HG03521 (cell line): Measurements from ENCODE around the gene PTBP1.

Source experiments
- ATAC-seq: cut with Tn5 transposase; IDR thresholded peaks from one replicate; pipeline ENCODE4 v1.9.1; 2021; ENCODE audit warnings: mild to moderate bottlenecking, moderate library complexity; ENCODE audit not compliant: unreplicated experiment

PTBP1 gene

DNA sequence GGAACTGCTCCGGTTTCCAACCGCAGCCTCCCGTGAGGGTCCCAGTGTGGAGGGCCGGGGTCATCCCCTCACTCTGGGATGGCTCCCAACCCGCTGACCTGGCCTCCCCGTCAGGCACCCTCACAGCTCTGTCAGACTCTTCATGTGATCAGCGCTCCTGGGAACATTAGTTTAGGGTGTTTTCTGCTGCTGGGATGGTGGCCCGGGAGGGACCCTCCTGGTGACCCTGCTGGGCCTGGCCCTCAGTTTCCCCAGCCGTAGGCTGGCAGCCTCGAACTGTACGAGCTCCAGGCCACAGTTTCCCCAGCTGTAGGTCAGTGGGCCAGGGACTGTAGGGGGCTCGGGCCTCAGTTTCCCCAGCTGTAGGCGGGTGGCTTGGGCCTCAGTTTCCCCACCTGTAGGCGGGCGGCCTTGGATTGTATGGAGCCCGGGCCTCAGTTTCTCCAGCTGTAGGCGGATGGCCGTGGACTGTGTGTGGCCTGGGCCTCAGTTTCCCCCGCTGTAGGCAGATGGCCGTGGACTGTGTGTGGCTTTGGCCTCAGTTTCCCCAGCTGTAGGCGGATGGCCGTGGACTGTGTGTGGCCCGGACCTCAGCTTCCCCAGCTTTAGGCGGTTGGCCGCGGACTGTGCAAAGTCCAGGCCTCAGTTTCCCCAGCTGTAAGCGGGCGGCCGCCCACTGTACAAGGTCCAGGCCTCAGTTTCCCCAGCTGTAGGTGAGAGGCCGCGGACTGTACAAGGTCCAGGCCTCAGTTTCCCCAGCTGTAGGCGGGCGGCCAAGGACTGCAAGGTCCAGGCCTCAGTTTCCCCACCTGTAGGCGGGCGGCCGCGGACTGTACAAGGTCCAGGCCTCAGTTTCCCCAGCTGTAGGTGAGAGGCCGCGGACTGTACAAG lies 1.3 kb upstream of the PTBP1 start:
- ATAC-seq: no peak

DNA sequence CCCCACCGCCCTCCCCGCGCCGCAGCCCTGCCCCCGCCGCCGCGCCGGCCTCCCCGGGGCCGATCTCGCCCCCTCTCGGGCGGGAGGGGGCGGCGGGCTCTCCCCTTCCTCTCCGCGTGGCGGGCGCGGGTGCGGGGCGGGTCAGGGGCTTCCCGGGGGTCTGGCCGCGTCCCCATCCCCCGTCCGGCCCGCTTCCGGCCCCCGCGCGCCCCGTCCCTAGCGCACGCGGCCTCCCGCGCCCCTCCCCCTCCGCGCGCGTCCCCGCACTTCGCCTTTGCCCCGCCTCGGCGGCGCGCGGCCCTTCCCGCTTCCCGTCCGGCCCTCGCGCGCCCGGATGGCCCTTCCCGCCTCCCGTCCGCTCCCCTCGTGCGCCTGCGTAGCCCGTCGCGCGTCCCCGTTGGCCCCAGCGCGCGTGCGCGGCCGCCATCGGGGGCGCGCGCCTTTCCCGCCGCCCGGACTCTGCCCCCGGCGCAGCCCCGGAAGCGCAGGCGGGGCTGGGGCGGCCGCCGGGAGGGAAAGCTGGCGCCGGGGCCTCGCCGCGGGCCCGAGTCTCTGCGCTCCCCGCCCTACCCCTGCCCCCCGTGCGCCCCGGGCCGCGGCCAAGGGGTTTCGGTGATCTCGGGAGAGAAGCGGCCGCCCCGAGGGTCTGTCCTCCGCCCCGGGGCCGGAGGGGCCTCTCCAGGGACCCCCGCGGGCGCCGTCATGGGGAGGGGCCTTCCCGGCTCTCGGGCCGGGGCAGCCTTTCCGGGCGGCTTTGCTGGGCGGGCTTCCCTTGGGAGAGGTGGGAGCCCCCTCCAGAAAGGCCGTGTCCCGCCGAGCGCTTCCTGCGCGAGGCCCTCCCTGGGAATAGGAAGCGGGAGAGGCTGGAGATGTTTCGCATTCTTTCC lies 519 bp downstream of the PTBP1 start:
- ATAC-seq: peak; percentile 45

DNA sequence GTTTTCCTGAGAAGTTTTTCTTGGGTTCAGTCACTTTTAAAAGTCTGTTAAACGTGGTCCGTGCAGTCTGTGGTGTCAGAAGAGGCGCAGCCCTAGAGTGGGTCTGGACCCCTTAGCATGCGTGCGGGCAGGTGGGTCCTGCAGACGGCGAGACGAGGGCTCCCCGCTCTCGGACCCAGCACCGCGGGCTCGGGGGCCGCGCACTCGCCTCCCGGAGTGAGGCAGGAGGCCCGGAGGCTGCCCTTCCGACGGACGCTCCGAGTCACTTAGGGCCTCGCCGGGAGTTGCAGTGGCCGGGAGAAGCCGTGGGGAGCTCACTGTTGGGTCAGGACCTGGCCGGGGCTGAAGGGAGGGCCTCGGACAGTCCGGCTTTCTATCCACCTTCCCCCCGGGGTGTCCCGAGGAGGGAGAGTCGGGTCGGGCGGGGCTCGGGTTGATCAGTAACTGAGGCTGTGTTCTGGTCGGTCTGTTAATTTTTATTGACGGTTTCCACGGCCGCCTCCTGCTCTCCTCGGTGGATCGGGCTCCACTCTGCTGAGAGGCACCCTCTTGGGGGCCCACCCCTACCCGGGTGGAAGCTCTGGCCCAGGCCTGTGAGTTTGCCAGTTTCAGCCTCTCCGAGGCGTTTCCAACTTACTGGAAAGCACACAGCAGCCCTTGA lies 1.3 kb downstream of the PTBP1 start:
- ATAC-seq: no peak

DNA sequence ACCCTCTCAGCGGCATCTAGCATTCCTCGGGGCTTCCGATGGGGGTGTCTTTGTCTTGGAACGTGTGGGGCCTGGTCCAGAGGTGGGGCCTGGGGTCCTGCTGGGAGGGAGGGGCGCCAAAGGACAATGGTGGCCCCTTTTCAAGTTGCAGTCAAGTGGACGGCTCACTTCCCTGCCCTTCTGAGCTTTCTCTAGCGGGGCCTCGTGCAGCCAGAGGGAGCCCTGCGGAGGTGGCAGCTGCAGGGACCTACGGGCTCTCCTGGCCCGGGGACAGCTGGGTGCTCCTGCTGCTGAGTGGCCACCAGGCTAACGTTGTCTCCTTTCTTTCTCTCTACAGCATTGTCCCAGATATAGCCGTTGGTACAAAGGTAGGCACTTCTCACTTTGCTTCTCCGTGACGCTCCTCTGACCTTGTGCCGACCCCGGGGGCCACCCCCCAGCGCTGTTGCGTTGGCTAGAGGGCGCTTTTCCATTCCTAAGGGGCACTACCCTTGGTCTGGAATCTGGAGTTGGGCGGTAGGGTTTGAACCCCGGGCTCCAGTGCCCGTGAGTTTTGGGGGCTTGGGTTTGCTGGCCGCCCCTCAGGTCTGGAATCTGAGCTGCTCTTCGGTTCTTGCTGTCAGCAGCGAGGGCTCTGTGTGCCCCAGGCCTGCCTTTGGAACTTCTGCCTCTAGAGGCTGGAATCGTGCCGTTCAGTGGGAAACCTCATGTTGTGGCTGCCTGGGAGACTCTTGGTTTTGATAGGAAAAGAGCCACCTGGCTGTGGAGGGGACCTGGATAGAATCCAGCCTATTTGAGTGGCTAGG lies 2.0 kb downstream of the PTBP1 start:
- no peak for ATAC-seq

DNA sequence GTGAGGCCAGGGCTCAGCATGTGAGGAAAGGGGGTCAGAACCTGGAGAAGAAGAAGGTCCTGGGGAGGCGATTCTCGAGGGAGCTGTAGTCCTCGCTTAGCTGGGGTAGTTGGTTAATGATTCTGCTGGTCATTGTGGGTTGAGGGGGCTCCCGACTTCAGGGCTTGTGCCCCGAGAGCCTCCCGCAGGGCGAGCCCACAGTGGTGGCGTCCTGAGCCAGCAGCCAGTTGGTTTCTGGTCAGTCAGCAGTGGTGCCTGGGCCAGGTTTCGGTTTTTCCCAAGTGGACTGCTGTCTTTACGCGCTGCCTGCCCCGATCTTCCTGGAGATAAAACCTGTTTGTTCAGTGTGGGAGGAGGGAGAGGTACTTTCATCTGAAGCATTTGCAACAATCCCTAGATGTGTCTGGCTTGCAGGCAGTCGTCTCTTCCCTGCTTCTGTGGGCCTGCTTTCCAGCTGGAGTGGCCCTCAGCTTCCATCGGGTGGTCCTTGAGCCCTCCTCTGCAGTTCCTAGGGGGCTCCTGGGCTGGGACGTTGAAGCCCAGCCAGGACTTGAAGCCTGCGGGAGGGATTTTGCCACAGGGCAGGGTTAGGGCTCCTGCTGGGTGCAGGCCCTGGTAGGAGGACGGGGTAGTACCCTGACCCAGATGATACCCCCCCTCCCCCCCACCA lies 3.2 kb downstream of the PTBP1 start:
- ATAC-seq: no peak

DNA sequence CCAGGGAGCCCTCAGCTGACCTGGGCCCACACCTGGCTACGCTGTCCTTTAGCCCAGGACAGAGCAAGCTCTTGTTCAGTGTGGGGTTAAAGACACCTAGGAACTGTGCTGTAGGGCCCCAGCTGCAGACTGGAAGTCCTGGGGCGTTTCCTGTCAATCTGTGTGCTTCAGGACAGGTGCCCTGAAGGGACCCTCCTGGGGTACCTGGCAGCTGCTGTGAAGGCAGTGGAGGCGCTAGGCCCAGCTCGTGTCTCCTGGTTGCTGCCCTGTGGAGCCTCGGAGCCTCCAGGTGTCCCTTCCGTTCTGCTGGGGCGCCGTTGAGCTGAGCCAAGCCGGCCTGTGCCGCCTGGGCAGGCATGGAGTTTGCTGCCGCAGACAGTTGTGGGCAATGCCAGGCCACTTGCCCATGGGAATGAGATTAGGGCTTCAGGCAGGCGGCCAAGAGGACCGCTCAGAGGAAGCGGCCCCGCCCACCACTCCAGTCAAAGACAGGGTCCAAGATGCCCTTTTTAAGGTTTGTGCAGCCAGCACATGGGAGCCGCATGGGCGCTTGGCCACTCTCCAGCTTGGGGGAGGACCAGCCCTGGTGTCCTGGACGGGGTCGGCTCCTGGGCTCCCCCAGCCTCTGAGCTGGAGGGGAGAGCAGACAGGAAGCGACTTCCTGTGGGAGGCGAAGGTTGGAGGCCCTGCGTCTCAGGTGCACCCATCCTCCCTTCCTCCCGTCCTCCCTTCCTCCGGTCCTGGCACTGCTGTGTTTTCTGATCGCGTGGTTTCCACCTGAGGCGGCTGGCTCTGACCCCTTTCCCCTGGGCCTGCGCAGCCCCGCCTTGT lies 4.0 kb downstream of the PTBP1 start:
- no peak for ATAC-seq

DNA sequence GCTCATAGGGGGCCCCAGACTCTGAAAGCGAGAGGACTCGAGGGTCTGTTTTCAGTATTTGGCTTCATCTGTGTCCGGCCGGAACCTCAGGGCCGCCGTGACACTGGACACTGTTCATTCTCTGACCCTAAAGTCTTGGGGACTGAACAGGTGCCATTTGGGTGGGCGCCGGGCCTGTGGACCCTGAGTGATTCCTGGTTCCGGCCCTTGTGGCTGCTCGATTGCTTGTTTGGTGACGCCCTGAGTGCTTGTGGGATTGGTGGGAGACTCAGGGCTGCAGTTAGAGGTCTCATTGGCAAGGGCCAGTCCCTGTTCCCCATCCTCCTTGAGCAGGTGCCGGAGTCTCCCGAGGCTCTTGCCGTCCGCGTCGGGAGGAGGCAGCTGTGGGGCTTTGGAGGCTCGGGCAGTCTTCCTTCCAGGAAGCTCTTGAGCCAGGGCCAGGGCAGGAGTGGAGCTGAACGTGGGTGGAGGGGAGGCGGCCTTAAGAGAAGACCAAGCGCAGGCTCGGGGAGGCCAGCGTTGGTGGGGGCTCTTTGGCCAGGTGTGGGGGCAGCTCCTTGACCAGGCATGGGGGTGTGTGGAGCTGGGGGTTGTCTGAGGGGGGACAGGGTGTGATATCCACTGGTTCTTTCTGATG lies 4.7 kb downstream of the PTBP1 start:
- no peak for ATAC-seq

DNA sequence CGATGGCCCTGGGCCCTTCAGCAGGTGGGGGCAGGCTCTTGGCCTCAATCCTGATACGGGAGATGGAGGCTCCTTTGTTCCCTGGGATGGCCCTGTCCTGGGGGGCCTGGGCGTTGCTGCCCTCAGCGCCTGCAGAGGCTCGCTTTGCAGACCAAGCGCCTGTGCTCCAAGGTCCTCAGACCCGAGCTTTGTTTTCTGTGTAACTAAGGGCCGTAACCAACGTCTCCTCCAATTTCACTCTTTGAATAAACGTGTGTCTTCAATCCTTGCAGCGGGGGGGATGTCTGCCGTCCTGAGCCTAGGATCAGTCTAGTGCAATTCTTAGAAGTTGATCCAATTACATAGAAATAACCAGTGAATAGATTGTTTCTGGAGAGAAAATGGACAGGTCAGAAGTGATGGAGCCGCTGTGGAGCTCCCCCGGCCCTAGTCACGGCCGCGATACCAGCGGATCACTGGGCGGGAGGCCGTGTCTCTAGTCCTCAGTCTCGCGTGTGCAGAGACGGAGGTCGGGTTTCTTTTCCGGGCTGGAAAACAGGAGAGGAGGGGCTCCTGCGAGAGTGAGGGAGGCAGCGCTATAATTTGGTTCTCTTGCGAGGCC lies 5.3 kb downstream of the PTBP1 start:
- no peak for ATAC-seq

DNA sequence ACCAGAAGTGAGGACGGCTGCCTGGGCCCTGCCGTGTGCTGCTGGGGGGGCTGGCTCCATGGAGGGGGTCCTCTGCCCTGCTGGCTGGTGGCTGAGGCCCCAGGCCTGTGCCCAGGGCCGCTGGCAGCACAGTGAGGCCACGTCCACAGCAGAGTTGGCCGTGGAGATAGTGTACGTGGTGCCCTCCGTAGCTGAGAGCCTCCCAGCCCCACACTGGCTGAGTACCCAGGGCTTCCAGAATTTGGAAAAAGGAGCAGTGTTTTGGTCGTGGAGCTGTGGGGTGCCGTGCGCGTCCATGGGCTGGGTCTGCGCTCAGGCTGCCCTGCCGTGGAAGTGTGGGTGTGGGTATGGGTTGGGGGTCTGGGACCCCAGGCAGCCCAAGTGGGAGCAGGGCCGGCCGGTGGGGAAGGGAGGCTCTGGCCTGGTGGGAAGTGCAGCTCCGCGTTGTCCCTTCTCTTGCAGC lies 5.9 kb downstream of the PTBP1 start:
- no peak for ATAC-seq

DNA sequence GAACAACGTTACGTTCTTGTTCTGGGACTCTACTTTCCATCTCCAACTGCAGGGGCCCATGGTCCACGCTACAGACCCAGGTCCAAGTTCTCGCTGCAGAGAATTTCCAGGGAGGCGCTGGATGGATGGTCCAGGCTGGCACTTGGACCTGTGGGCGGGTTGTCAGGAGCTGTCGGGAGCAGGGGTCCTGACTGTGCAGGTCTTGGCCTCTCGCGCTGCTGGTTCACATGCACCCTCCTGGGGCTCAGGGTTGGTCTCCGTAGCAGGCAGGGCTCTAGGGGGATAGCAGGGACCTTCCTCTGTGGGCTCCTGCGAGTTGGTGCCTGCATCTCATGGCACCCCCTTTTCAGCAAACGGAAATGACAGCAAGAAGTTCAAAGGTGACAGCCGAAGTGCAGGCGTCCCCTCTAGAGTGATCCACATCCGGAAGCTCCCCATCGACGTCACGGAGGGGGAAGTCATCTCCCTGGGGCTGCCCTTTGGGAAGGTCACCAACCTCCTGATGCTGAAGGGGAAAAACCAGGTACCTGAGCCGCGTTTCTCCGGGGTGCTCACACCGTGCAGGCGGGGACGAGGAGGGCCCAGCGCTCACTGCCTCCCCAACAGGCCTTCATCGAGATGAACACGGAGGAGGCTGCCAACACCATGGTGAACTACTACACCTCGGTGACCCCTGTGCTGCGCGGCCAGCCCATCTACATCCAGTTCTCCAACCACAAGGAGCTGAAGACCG lies 6.6 kb downstream of the PTBP1 start:
- ATAC-seq: no peak

DNA sequence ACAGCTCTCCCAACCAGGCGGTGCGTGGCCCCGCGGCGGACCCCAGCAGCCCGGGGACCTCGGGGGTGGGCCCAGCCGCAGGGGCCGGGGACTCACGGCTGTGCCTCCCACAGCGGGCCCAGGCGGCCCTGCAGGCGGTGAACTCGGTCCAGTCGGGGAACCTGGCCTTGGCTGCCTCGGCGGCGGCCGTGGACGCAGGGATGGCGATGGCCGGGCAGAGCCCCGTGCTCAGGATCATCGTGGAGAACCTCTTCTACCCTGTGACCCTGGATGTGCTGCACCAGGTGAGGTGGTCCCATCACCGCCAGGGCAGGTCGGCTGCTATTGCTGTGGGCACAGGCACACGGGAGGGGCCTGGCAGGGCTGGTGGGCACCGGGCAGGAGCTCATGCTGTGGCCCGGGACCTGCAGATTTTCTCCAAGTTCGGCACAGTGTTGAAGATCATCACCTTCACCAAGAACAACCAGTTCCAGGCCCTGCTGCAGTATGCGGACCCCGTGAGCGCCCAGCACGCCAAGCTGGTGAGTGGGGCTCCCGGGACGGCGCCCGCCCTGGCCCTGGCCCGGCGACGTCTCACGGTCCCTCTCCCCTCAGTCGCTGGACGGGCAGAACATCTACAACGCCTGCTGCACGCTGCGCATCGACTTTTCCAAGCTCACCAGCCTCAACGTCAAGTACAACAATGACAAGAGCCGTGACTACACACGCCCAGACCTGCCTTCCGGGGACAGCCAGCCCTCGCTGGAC lies 7.3 kb downstream of the PTBP1 start:
- no peak for ATAC-seq

DNA sequence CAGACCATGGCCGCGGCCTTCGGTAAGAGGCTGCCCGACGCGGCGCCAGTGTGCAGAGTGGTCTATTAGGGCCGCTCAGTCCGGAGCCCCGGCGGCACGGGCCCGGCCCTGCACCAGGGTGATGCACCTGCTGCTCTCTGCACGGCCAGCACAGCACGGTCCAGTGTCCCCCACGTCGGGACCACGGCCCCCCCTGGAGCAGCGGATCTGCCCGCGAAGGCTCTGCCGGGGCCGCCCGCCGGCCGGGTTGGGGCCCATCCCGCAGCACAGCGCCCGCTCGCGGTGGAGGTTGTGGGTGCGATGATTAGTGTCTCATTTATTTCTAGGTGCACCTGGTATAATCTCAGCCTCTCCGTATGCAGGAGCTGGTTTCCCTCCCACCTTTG lies 7.9 kb downstream of the PTBP1 start:
- ATAC-seq: no peak

DNA sequence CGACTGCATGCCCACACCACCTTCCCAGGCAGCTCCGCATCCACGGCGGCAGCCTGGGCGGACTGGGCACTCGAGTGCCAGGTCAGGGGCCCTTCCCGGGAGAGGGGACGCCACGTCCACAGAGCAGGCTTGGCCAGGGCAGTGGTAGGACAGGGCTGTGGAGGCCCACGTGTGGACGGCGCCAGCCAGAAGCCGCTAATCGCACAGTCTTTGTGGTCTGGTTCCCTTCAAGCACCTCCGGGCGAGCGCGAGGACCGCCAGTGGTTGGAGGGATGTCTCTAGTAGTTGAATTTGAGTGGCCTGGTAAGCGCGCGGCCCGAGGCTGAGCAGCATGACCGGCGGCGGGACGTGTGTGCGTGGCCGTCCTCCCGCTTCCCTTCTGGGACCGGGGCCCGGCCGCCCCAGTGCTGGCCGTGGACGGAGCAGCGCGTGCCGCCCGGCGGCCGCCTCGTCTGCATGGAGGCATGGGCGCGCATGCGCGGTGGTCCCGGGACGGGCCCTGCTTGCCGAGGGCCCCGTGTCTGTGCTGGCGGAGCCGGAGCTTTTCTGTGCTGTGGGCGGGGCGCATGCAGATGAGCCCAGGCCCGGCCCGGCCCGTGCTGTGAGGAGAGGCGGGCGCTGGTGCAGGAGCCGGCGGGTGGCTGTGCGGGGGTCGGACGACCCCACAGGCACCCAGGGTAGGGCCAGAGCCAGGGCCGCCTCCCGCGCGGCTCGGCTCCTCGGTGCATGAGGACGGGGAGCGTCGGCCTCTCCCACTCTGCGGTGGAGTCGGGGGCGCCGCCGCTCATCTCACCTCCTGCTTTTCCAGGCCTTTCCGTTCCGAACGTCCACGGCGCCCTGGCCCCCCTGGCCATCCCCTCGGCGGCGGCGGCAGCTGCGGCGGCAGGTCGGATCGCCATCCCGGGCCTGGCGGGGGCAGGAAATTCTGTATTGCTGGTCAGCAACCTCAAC lies 8.6 kb downstream of the PTBP1 start:
- ATAC-seq: no peak

DNA sequence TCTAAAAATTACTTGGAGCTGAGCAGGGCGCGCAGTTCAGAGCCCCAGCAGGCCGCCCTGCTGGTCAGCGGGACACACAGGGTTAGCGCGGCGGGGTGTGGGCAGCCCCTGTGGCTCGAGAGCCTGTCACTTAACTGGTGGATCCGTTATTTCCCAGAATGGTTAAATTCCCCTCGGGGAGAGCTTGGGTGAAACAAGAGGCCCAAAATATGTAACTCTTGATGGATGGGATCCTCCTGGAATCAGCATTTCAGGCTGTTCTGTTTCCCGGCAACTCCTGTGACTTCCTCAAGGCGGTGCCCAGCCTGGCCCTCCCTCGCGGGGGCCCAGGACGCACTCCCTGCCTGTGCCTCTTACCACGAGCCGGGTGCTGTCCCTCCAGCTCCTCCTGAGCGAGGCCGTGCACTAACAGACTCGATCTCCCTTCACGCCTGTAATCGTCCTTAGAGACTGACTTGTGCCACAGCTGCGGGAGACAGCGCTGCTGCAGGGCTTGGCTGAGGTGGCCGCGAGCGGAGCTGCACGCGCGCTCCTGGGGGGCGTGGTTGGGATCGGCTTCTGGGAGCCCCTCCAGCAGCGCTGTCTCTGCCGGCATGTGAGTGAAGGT lies 9.7 kb downstream of the PTBP1 start:
- no peak for ATAC-seq
